ENCODE results near the gene DSTYK. TPM values are rescaled to one million over a fixed set of nuclear protein-coding genes. Genes with fewer than 3 reads are reported as not detected.
"Not testable (repeated sequence)": the region's sequence is repeated elsewhere in the genome, so short reads cannot be mapped to it uniquely, and the experiment has no call there.

Gene DSTYK
- total and polyA plus RNA-seq, 11 donors, result 3.2 to 10.1 (median 6.3) TPM

DNA sequence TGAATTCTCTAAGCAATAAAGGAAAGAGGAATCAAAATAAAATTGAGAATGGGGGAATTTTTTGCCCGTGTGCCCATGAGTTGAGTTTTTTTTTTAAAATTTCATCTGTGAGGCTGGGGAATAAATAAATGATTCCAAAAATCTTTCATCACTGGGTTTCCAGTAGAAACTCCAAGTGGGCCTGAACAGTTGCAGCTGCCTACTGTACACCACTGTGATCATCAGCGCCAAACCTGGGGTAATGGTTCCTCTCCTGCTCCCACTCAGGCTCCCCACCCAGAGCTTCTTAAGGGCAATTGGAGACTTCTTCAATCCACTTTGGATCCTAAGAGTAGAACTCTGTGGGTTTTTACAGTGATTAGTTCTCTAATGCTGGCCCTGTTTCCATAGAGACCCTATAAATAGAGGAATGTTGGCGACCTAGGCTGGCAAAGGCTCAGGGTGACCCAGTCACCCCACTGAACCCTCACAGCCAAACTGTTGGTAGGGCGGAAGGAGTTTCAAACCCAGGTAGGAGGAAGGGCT, 25.5 kb upstream of the DSTYK start:
- 69 to 90% (median 83%) methylated on average over 4 of the region's 4 CpGs for WGBS, 4 donors
- Histone ChIP-seq H3K4me1 (peaks cover 0 to 15% (median 6%) of the 10 kb centered on the region in 12 donors), H3K4me3 (no peak overlapping the region), H3K27me3 (no peaks in the 10 kb centered on the region), H3K27ac (no peak overlapping the region), H3K36me3 (peaks cover 0 to 7% (median 0%) of the 10 kb centered on the region in 9 donors), H3K9me3 (no peaks in the 10 kb centered on the region)
- no peak for TF ChIP-seq CTCF (IDR thresholded peaks at IDR 0.05)
- TF ChIP-seq POLR2A (IDR thresholded peaks at IDR 0.05), result no peak
- intact Hi-C loops (cut with DNase I), result no loop called here
- ATAC-seq (no peak), DNase-seq (no peak)

GRCh38 chr1:205236526-205236925, 25.0 kb upstream of the DSTYK start:
- intact Hi-C loops (cut with DNase I), result no loop called here
- no peak overlapping the region for H3K27ac ChIP-seq
- ATAC-seq, result no peak

GRCh38 chr1:205235951-205236350, 24.4 kb upstream of the DSTYK start:
- peak in 1 of 4 donors; percentile 20 for ATAC-seq
- H3K9me3 ChIP-seq, result no peaks in the 10 kb centered on the region
- no peak overlapping the region for H3K27ac ChIP-seq
- WGBS, 4 donors, result 67 to 80% (median 76%) methylated on average over 6 of the region's 6 CpGs
- no peak overlapping the region for H3K4me3 ChIP-seq
- H3K27me3 ChIP-seq, result no peaks in the 10 kb centered on the region
- H3K36me3 ChIP-seq, result no peaks in the 10 kb centered on the region
- intact Hi-C loops (cut with DNase I), result no loop called here
- TF ChIP-seq CTCF (IDR thresholded peaks at IDR 0.05) (no peak), POLR2A (IDR thresholded peaks at IDR 0.05) (no peak)
- peaks cover 0 to 15% (median 6%) of the 10 kb centered on the region in 12 donors for H3K4me1 ChIP-seq
- DNase-seq, result no peak

More at GRCh38 chr1:205236526-205236925, 25.0 kb upstream of the DSTYK start:
- peaks cover 0 to 2% (median 0%) of the 10 kb centered on the region in 9 donors for H3K36me3 ChIP-seq
- no peaks in the 10 kb centered on the region for H3K9me3 ChIP-seq
- 93 to 96% (median 94%) methylated on average over 8 of the region's 8 CpGs for WGBS, 4 donors
- no peak overlapping the region for H3K4me3 ChIP-seq
- no peak for TF ChIP-seq CTCF (IDR thresholded peaks at IDR 0.05)
- TF ChIP-seq POLR2A (IDR thresholded peaks at IDR 0.05), result no peak
- no peaks in the 10 kb centered on the region for H3K27me3 ChIP-seq
- H3K4me1 ChIP-seq, result peaks cover 0 to 15% (median 6%) of the 10 kb centered on the region in 12 donors
- no peak for DNase-seq

DNA sequence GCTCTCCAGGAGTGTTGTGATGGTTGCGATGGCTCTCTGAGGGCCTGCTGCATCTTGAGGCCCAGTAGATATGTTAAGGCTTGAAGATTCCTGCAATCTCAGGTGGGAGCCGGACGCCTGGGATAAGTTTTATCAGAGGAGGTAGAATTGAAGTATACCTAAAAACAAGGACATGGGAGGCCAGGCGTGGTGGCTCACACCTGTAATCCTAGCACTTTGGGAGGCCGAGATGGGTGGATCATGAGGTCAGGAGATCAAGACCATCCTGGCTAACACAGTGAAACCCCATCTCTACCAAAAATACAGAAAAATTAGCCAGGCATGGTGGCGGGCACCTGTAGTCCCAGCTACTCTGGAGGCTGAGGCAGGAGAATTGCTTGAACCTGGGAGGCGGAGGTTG, 22.5 kb upstream of the DSTYK start:
- H3K27ac ChIP-seq; intact Hi-C loops (cut with DNase I); H3K9me3 ChIP-seq; H3K27me3 ChIP-seq; DNase-seq; H3K36me3 ChIP-seq; H3K4me3 ChIP-seq; ATAC-seq: not testable (repeated sequence)
- H3K4me1 ChIP-seq, result peaks cover 0 to 24% (median 10%) of the 10 kb centered on the region in 12 donors
- WGBS, 4 donors, result 96 to 99% (median 97%) methylated on average over 7 of the region's 7 CpGs

DNA sequence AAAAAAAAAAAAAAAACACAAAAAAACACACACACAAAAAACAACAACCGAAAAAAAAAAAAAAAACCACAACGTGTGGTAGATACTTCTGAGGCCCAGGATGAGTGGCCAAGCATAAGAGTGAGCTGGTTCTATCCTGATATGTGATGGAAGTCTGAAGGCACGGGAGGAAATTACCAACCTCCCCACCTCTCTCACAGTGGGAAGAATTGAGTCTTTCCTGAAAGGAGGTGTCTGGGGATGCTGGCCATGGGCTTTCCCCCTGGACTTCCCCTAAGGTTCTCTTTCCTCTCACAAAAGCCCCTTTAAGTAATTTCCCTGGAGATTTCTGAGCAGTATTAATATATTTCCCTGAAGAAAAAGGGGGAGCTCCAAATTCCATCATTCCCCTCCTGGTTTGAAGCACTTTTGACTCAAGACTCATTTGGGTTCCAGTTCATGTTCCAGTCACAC, 21.5 kb upstream of the DSTYK start:
- Histone ChIP-seq H3K27ac (no peak overlapping the region), H3K4me3 (no peak overlapping the region), H3K36me3 (no peaks in the 10 kb centered on the region), H3K4me1 (peaks cover 0 to 33% (median 17%) of the 10 kb centered on the region in 12 donors), H3K9me3 (no peaks in the 10 kb centered on the region), H3K27me3 (no peaks in the 10 kb centered on the region)
- intact Hi-C loops (cut with DNase I), result no loop called here
- ATAC-seq (no peak), DNase-seq (no peak)
- WGBS, 4 donors, result 65 to 80% (median 74%) methylated on average over 3 of the region's 3 CpGs
- TF ChIP-seq CTCF (IDR thresholded peaks at IDR 0.05), result no peak
- TF ChIP-seq POLR2A (IDR thresholded peaks at IDR 0.05), result no peak

Data from heart left ventricle (tissue), 16 donors.